ENCODE results near the gene TLE4. TPM values are rescaled to one million over a fixed set of nuclear protein-coding genes. Genes with fewer than 3 reads are reported as not detected.

TLE4 gene
- total RNA-seq, 1 donor from 2014 or later = 62.6 TPM

DNA sequence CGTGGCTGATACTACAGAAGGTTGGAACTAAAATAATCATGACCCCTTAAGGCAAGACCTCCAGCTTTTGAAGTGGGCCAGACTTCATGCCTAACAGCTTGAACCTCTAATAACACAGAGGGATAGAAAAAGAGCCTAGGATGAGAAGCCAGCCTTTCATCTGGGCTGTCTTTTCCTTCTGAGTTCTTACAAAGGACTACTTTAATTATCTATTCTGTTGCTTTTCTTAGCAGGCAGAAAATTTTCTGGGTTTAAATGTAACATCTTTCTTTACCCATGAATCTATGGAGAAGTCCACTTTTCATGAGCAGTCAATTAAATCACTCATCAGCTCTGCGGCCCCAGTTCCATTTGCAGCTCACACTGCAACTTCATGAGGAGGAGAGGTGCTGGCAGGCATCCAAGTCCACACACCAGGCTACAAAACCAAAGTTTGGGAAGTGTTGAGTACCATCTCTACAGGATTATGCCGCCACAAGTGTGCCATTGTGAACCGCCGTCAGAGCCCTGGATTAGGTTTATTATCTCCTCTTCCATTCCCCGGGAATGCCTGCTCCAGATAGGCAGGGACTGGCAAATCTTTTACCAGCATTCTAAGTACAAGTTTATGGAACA, 192.0 kb downstream of the TLE4 start:
- Mint-ChIP-seq H3K27me3 (no peaks in the 10 kb centered on the region), H3K27ac (no peak overlapping the region), H3K4me3 (no peak overlapping the region), H3K9me3 (no peaks in the 10 kb centered on the region), H3K4me1 (peaks cover 4% of the 10 kb centered on the region), H3K36me3 (ENCODE audit: low read depth) (no peaks in the 10 kb centered on the region)
- TF ChIP-seq, protein P1, sequence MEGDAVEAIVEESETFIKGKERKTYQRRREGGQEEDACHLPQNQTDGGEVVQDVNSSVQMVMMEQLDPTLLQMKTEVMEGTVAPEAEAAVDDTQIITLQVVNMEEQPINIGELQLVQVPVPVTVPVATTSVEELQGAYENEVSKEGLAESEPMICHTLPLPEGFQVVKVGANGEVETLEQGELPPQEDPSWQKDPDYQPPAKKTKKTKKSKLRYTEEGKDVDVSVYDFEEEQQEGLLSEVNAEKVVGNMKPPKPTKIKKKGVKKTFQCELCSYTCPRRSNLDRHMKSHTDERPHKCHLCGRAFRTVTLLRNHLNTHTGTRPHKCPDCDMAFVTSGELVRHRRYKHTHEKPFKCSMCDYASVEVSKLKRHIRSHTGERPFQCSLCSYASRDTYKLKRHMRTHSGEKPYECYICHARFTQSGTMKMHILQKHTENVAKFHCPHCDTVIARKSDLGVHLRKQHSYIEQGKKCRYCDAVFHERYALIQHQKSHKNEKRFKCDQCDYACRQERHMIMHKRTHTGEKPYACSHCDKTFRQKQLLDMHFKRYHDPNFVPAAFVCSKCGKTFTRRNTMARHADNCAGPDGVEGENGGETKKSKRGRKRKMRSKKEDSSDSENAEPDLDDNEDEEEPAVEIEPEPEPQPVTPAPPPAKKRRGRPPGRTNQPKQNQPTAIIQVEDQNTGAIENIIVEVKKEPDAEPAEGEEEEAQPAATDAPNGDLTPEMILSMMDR (IDR thresholded peaks at IDR 0.05) = no peak
- no peak for DNase-seq
- ChIA-PET POLR2A (no interaction called here), CTCF (no interaction called here)
- intact Hi-C loops (cut with micrococcal nuclease) = no loop called here
- no peak for ATAC-seq (ENCODE audit: low read depth)

DNA sequence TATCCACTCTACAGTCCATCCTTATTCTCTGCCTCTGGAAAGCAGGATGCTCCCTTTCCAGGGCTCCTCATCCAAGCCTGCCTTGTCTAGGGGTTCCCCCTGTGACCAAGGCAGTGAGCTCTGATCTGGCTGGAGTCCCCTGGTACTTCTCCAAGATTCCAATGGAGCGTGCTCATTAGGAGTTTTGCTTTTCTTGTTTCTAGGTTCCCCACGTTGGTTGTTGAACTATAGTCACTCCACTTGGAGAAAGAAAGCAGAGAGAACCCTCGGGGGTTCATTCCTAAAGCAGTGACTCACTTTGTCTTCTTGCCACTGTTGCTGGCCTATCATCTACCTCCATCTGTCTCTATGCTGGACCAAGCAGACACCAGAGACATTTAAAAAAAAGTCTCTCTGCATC, 192.6 kb downstream of the TLE4 start:
- TF ChIP-seq, protein P1 (IDR thresholded peaks at IDR 0.05) = no peak
- Mint-ChIP-seq H3K27me3 (no peaks in the 10 kb centered on the region), H3K9me3 (no peaks in the 10 kb centered on the region), H3K27ac (no peak overlapping the region), H3K36me3 (ENCODE audit: low read depth) (no peaks in the 10 kb centered on the region), H3K4me3 (no peak overlapping the region), H3K4me1 (peaks cover 4% of the 10 kb centered on the region)
- ChIA-PET CTCF (no interaction called here), POLR2A (no interaction called here)
- intact Hi-C loops (cut with micrococcal nuclease) = no loop called here
- no peak for ATAC-seq (ENCODE audit: low read depth)
- no peak for DNase-seq

DNA sequence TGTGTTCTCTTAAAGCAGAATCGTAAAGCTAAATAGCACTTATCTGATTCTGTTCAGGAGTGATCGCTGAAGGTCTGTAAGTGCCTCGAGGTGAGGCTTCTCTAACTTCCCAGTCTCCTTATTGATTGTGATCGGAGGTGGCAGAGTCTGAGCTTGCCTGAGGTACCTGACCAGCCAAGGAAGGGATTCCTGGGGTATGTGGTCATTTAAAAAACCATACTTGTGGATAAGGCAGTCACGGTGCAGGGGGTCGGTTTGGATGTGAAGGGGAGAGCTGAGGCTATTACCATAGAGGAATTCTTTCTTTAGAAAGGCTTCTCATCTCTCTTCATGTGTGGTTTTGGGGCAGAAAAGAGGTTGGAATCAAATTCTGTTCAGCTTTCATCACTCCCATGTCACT, 193.7 kb downstream of the TLE4 start:
- ATAC-seq (ENCODE audit: low read depth) (no peak), DNase-seq (no peak)
- H3K27me3 Mint-ChIP-seq = no peaks in the 10 kb centered on the region
- no peaks in the 10 kb centered on the region for H3K9me3 Mint-ChIP-seq
- peaks cover 4% of the 10 kb centered on the region for H3K4me1 Mint-ChIP-seq
- H3K36me3 Mint-ChIP-seq (ENCODE audit: low read depth) = no peaks in the 10 kb centered on the region
- TF ChIP-seq, protein P1 (IDR thresholded peaks at IDR 0.05) = no peak
- POLR2A ChIA-PET = interaction anchor here (0.6 kb wide), 1 partner anchor 11 kb away, joined by 3 read pairs; no protein-coding TSS in a partner anchor
- CTCF ChIA-PET = no interaction called here
- H3K27ac Mint-ChIP-seq = no peak overlapping the region
- no peak overlapping the region for H3K4me3 Mint-ChIP-seq
- intact Hi-C loops (cut with micrococcal nuclease) = no loop called here

DNA sequence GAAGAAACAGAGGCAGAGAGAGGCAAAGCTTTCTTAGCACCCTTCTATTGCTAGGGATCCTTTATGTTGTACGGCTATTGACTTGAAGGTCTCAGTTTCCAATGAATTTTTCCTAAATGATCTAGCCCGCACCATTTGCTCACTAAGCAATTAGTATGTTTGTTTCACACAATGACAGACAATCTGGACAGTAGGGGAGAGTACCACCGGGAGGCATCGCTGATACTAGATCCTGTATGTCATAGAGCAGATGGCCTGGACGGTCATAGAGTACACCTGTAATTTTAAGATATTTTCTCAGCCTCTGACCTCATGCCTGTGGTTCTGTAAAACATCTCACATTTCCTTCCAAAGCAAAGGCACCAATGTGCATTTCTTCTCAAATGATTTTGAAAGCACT, 194.3 kb downstream of the TLE4 start:
- TF ChIP-seq, protein P1 (IDR thresholded peaks at IDR 0.05) = no peak
- H3K36me3 Mint-ChIP-seq (ENCODE audit: low read depth) = no peaks in the 10 kb centered on the region
- H3K27ac Mint-ChIP-seq = no peak overlapping the region
- POLR2A ChIA-PET = interaction anchor here (0.6 kb wide), 1 partner anchor 12 kb away, joined by 3 read pairs; no protein-coding TSS in a partner anchor
- ATAC-seq (ENCODE audit: low read depth) = no peak
- H3K4me1 Mint-ChIP-seq = peaks cover 4% of the 10 kb centered on the region
- CTCF ChIA-PET = no interaction called here
- no peak for DNase-seq
- H3K9me3 Mint-ChIP-seq = no peaks in the 10 kb centered on the region
- no peak overlapping the region for H3K4me3 Mint-ChIP-seq
- H3K27me3 Mint-ChIP-seq = no peaks in the 10 kb centered on the region
- intact Hi-C loops (cut with micrococcal nuclease) = no loop called here

DNA sequence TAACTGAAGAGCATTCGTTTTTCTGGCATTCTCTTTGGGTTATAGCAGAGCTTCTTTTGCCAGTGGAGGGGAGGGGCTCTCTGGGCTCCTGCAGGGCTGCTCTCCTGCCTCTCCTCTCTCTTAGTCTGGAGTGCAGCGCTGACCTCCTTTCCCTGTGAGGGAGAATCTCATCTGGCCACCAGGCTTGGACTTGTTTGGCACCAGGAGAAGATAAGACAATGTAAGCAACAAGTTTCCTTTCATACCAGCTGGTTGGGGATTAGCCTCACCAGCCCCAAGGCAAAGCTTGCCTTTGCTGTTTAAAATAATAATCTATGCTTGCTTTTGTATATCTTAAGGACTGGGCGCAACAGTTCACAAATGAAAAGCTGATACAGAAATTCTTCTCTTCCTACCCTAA, 196.4 kb downstream of the TLE4 start:
- peaks cover 4% of the 10 kb centered on the region for H3K4me1 Mint-ChIP-seq
- POLR2A ChIA-PET = no interaction called here
- no peak overlapping the region for H3K27ac Mint-ChIP-seq
- intact Hi-C loops (cut with micrococcal nuclease) = no loop called here
- no peaks in the 10 kb centered on the region for H3K9me3 Mint-ChIP-seq
- no peak for ATAC-seq (ENCODE audit: low read depth)
- no peak overlapping the region for H3K4me3 Mint-ChIP-seq
- no peak for DNase-seq
- H3K36me3 Mint-ChIP-seq (ENCODE audit: low read depth) = no peaks in the 10 kb centered on the region
- no peaks in the 10 kb centered on the region for H3K27me3 Mint-ChIP-seq
- CTCF ChIA-PET = no interaction called here
- TF ChIP-seq, protein P1 (IDR thresholded peaks at IDR 0.05) = no peak

Measured in activated B cell treated with CpG ODN at 0.5 μM for 24 hours (primary cell).